ENCODE measurements around the gene ATRNL1.
"Not testable (repeated sequence)": the region's sequence is repeated elsewhere in the genome, so short reads cannot be mapped to it uniquely, and the experiment has no call there.

The ATRNL1 gene

GRCh38 chr10:115092555-115093285, 445 bp upstream of the ATRNL1 start:
- peak; percentile 43 for DNase-seq (ENCODE audit: low spot score)

GRCh38 chr10:115093776-115094408, 727 bp downstream of the ATRNL1 start:
- DNase-seq (ENCODE audit: low spot score), result peak; percentile 22

GRCh38 chr10:115094416-115095140, 1.4 kb downstream of the ATRNL1 start:
- no peak for DNase-seq (ENCODE audit: low spot score)

- no peak for DNase-seq (ENCODE audit: low spot score)
Measured at GRCh38 chr10:115095758-115096157, 2.6 kb downstream of the ATRNL1 start.

- DNase-seq (ENCODE audit: low spot score), result no peak
Measured at GRCh38 chr10:115103700-115104099, 10.5 kb downstream of the ATRNL1 start.

GRCh38 chr10:115105411-115105810, 12.2 kb downstream of the ATRNL1 start:
- not testable (repeated sequence) for DNase-seq (ENCODE audit: low spot score)

GRCh38 chr10:115107830-115108229, 14.7 kb downstream of the ATRNL1 start:
- no peak for DNase-seq (ENCODE audit: low spot score)

- no peak for DNase-seq (ENCODE audit: low spot score)
Measured at GRCh38 chr10:115117301-115117700, 24.1 kb downstream of the ATRNL1 start.

- DNase-seq (ENCODE audit: low spot score), result no peak
Measured at GRCh38 chr10:115118346-115118745, 25.2 kb downstream of the ATRNL1 start.

- no peak for DNase-seq (ENCODE audit: low spot score)
Measured at GRCh38 chr10:115125505-115125904, 32.3 kb downstream of the ATRNL1 start.

GRCh38 chr10:115129752-115130151, 36.6 kb downstream of the ATRNL1 start:
- DNase-seq (ENCODE audit: low spot score), result peak; percentile 4

GRCh38 chr10:115136616-115137015, 43.5 kb downstream of the ATRNL1 start:
- no peak for DNase-seq (ENCODE audit: low spot score)

GRCh38 chr10:115141254-115141653, 48.1 kb downstream of the ATRNL1 start:
- peak; percentile 5 for DNase-seq (ENCODE audit: low spot score)

- DNase-seq (ENCODE audit: low spot score), result no peak
Measured at GRCh38 chr10:115157357-115157756, 64.2 kb downstream of the ATRNL1 start.

- no peak for DNase-seq (ENCODE audit: low spot score)
Measured at GRCh38 chr10:115163129-115163528, 70.0 kb downstream of the ATRNL1 start.

GRCh38 chr10:115164220-115164619, 71.1 kb downstream of the ATRNL1 start:
- DNase-seq (ENCODE audit: low spot score), result no peak

GRCh38 chr10:115167751-115168150, 74.6 kb downstream of the ATRNL1 start:
- DNase-seq (ENCODE audit: low spot score), result no peak

- peak; percentile 3 for DNase-seq (ENCODE audit: low spot score)
Measured at GRCh38 chr10:115171392-115171960, 78.3 kb downstream of the ATRNL1 start.

GRCh38 chr10:115173915-115174443, 80.8 kb downstream of the ATRNL1 start:
- no peak for DNase-seq (ENCODE audit: low spot score)

- not testable (repeated sequence) for DNase-seq (ENCODE audit: low spot score)
Measured at GRCh38 chr10:115207276-115207675, 114.1 kb downstream of the ATRNL1 start.

- no peak for DNase-seq (ENCODE audit: low spot score)
Measured at GRCh38 chr10:115209133-115209532, 116.0 kb downstream of the ATRNL1 start.

- DNase-seq (ENCODE audit: low spot score), result no peak
Measured at GRCh38 chr10:115214829-115215228, 121.7 kb downstream of the ATRNL1 start.
